Measurements from ENCODE around the gene THBS3.
"Not testable (repeated sequence)": the region's sequence is repeated elsewhere in the genome, so short reads cannot be mapped to it uniquely, and the experiment has no call there.

Gene THBS3

GRCh38 chr1:155174324-155175280 lies 33.1 kb downstream of the THBS3 start:
- DNase-seq (ENCODE audit: low read depth in 2 of 2), result peak in 1 of 2 donors; percentile 20

GRCh38 chr1:155173478-155174323 lies 34.0 kb downstream of the THBS3 start, which contains the start of gene TRIM46:
Gene TRIM46, plus strand, starts transcription at chr1:155173849. Its CDS starts 118 bp downstream, at chr1:155173967.
- peak; percentile 32 to 46 for DNase-seq (ENCODE audit: low read depth in 2 of 2)

GRCh38 chr1:155172732-155173477 lies 34.8 kb downstream of the THBS3 start, which contains the start of gene KRTCAP2:
Gene KRTCAP2, minus strand, starts transcription at chr1:155173304. Its CDS starts 80 bp downstream, at chr1:155173224.
- DNase-seq (ENCODE audit: low read depth in 2 of 2), result peak; percentile 86 to 88

GRCh38 chr1:155171836-155172731 lies 35.6 kb downstream of the THBS3 start:
- DNase-seq (ENCODE audit: low read depth in 2 of 2), result no peak

- no peak for DNase-seq (ENCODE audit: low read depth in 2 of 2)
These were observed 36.9 kb downstream of the THBS3 start for GRCh38 chr1:155170806-155171205.

GRCh38 chr1:155170101-155170785 lies 37.5 kb downstream of the THBS3 start:
- no peak for DNase-seq (ENCODE audit: low read depth in 2 of 2)

- no peak for DNase-seq (ENCODE audit: low read depth in 2 of 2)
These were observed 38.2 kb downstream of the THBS3 start for GRCh38 chr1:155169541-155169940.

- no peak for DNase-seq (ENCODE audit: low read depth in 2 of 2)
These were observed 39.1 kb downstream of the THBS3 start for GRCh38 chr1:155168456-155169210.

GRCh38 chr1:155168105-155168445 lies 39.6 kb downstream of the THBS3 start:
- DNase-seq (ENCODE audit: low read depth in 2 of 2), result not testable (repeated sequence)

GRCh38 chr1:155167166-155168104 lies 40.3 kb downstream of the THBS3 start:
- peak; percentile 65 to 76 for DNase-seq (ENCODE audit: low read depth in 2 of 2)

- no peak for DNase-seq (ENCODE audit: low read depth in 2 of 2)
These were observed 41.1 kb downstream of the THBS3 start for GRCh38 chr1:155166471-155167165.

- DNase-seq (ENCODE audit: low read depth in 2 of 2), result no peak
These were observed 41.6 kb downstream of the THBS3 start for GRCh38 chr1:155166051-155166470.

GRCh38 chr1:155164625-155165024 lies 43.1 kb downstream of the THBS3 start:
- not testable (repeated sequence) for DNase-seq (ENCODE audit: low read depth in 2 of 2)

GRCh38 chr1:155163785-155164184 lies 43.9 kb downstream of the THBS3 start:
- not testable (repeated sequence) for DNase-seq (ENCODE audit: low read depth in 2 of 2)

- not testable (repeated sequence) for DNase-seq (ENCODE audit: low read depth in 2 of 2)
These were observed 45.1 kb downstream of the THBS3 start for GRCh38 chr1:155162631-155163030.

- no peak for DNase-seq (ENCODE audit: low read depth in 2 of 2)
These were observed 47.6 kb downstream of the THBS3 start for GRCh38 chr1:155160128-155160527.

GRCh38 chr1:155158991-155159390 lies 48.7 kb downstream of the THBS3 start:
- DNase-seq (ENCODE audit: low read depth in 2 of 2), result no peak

All from stimulated activated CD4-positive, alpha-beta T cell treated with anti-CD3 and anti-CD28 coated beads, Interleukin-1b, Interleukin-23, amount 100 ng/mL, for 1 hour (primary cell).